ENCODE measurements around the gene MAP3K7CL.

DNA sequence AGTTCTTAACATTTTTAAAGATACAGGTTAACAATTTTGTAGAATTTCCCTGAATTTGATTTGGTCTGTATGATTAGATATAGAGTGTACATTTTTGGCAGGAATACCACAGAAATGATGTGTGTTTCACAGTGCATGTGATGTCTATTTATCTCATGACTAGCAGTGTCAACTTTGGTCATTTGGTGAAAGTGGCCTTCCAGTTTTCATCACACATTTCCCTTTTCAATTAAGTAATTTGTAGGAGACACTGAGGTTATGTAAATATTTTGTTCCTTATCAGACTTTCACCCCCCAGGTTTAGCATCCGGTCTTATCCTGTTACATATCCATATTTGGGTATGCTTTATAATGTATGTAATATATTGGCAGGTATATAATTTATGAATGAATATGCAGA is 41.8 kb downstream of the MAP3K7CL start:
- TF ChIP-seq, protein P1, sequence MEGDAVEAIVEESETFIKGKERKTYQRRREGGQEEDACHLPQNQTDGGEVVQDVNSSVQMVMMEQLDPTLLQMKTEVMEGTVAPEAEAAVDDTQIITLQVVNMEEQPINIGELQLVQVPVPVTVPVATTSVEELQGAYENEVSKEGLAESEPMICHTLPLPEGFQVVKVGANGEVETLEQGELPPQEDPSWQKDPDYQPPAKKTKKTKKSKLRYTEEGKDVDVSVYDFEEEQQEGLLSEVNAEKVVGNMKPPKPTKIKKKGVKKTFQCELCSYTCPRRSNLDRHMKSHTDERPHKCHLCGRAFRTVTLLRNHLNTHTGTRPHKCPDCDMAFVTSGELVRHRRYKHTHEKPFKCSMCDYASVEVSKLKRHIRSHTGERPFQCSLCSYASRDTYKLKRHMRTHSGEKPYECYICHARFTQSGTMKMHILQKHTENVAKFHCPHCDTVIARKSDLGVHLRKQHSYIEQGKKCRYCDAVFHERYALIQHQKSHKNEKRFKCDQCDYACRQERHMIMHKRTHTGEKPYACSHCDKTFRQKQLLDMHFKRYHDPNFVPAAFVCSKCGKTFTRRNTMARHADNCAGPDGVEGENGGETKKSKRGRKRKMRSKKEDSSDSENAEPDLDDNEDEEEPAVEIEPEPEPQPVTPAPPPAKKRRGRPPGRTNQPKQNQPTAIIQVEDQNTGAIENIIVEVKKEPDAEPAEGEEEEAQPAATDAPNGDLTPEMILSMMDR (IDR thresholded peaks at IDR 0.05): no peak
- TF ChIP-seq POLR2A (IDR thresholded peaks at IDR 0.05) (no peak), POLR2AphosphoS5 (IDR thresholded peaks at IDR 0.05) (no peak), EP300 (IDR thresholded peaks at IDR 0.05) (no peak)
